Peyer's patch (tissue), 4 donors: ENCODE results near the gene C13orf42. TPM values are rescaled to one million over a fixed set of nuclear protein-coding genes. Genes with fewer than 3 reads are reported as not detected.
A peak's percentile ranks its signal among the peaks of the same experiment; 100 is the strongest.
"Not testable (repeated sequence)": the region's sequence is repeated elsewhere in the genome, so short reads cannot be mapped to it uniquely, and the experiment has no call there.

ENCODE experiments used
- DNase-seq, 3 donors: peaks; one replicate each; pipeline ENCODE4 v3.0.0-alpha.2; 2017 to 2019
- H3K27ac ChIP-seq, 4 donors: fragments of 200-600 bp; sonication (generic); one replicate each; pipeline ENCODE4 v1.5.1; 2016 to 2019
- H3K27me3 ChIP-seq, 2 donors: fragments of 200-600 bp; sonication (generic); one replicate each; pipeline ENCODE4 v1.5.1; 2019
- H3K36me3 ChIP-seq, 3 donors: fragments of 200-600 bp; sonication (generic); one replicate each; pipeline ENCODE4 v1.5.1; 2016 to 2019
- H3K4me1 ChIP-seq, 4 donors: fragments of 200-600 bp; sonication (generic); one replicate each; pipeline ENCODE4 v1.5.1; 2016 to 2019
- H3K4me3 ChIP-seq, 4 donors: fragments of 200-600 bp; sonication (generic); 1 replicate in 3 of 4; 2 replicates in 1 of 4; pipeline ENCODE4 v1.5.1; 2016 to 2019; ENCODE audit warnings: mild to moderate bottlenecking in 1 of 4
- H3K9me3 ChIP-seq, 4 donors: fragments of 200-600 bp; sonication (generic); one replicate each; pipeline ENCODE4 v1.5.1; 2016 to 2019; ENCODE audit warnings: mild to moderate bottlenecking in 1 of 4
- POLR2A ChIP-seq, 2 donors: fragments of 450-650 bp; IDR thresholded peaks; one replicate each; pipeline ENCODE4 v1.5.1; 2017; ENCODE audit warnings: antibody characterized with exemption in 2 of 2, mild to moderate bottlenecking in 2 of 2, moderate library complexity in 2 of 2
- total RNA-seq, 4 donors: library from RNA; depleted of rRNA; stranded (reverse); fragments of >200 nt; gene quantifications; one replicate each; pipeline ENCODE4 v1.1.0, GENCODE V29; 2016
- TF ChIP-seq, protein P1 (sequence below), 6 experiments: fragments of 450-650 bp in 4 of 6; fragments of 200-600 bp in 2 of 6; sonication (generic) in 1 of 6; IDR thresholded peaks; one replicate each; pipeline ENCODE4 v1.5.1; 2017 to 2019; ENCODE audit warnings: antibody characterized with exemption in 6 of 6, mild to moderate bottlenecking in 3 of 6, moderate library complexity in 1 of 6

The C13orf42 gene
- total RNA-seq, 4 donors from 2014 or later: not detected

DNA sequence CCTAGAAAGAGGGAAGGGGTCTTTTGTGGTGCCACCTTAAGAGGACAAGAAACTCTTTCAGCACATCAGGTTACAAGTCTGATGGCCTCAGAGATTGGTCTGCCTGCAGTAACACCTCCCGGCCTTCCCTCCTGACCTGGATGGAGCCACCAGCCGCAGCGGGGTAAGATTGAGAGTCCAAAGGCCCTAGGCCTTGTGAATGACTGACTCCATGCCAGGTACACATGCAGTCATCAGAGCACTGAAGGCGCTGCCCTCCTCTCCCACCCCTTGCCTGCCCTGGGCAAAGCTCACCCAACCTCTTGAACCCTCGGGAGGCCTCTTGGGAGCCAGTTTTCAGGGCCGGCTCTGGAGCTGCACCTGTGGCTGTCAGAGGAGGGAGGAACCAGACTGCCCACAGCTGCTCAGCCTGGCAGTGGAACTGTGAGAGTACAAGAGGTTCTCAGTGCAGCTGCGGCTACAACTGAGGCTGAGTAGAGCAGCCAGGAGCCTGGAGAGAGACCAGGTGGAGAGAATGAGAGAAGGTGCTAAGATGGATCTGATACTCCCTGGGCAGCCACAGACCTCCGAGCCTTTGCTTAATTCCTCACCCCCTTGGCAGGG, 23.8 kb upstream of the C13orf42 start:
- TF ChIP-seq, protein P1, sequence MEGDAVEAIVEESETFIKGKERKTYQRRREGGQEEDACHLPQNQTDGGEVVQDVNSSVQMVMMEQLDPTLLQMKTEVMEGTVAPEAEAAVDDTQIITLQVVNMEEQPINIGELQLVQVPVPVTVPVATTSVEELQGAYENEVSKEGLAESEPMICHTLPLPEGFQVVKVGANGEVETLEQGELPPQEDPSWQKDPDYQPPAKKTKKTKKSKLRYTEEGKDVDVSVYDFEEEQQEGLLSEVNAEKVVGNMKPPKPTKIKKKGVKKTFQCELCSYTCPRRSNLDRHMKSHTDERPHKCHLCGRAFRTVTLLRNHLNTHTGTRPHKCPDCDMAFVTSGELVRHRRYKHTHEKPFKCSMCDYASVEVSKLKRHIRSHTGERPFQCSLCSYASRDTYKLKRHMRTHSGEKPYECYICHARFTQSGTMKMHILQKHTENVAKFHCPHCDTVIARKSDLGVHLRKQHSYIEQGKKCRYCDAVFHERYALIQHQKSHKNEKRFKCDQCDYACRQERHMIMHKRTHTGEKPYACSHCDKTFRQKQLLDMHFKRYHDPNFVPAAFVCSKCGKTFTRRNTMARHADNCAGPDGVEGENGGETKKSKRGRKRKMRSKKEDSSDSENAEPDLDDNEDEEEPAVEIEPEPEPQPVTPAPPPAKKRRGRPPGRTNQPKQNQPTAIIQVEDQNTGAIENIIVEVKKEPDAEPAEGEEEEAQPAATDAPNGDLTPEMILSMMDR (IDR thresholded peaks at IDR 0.05): no peak
- TF ChIP-seq POLR2A (IDR thresholded peaks at IDR 0.05): no peak
- no peaks in the 10 kb centered on the region for H3K4me1 ChIP-seq
- H3K27me3 ChIP-seq: no peaks in the 10 kb centered on the region
- DNase-seq: no peak
- no peak overlapping the region for H3K4me3 ChIP-seq
- H3K9me3 ChIP-seq: no peaks in the 10 kb centered on the region
- no peak overlapping the region for H3K27ac ChIP-seq
- H3K36me3 ChIP-seq: no peaks in the 10 kb centered on the region

DNA sequence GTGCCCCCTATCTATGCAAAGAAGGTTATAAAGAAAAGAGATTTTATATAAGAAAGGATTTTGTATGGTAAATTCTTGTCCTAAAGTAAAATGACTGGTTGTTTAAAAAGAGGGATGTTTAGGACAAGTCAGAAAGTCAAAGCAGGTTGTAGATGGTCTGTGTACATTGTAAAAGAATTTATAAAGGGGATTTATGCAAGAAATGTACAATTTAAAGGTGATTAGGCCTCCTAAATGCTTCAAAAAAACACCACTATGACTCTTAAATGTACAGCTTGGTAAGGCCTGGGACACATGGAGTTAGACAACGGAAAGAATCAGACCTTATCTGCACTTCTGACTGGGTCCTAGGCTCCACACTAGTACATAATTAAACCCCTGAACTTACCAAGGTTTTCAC, 19.3 kb upstream of the C13orf42 start:
- no peak overlapping the region for H3K4me3 ChIP-seq
- TF ChIP-seq, protein P1 (IDR thresholded peaks at IDR 0.05): no peak
- TF ChIP-seq POLR2A (IDR thresholded peaks at IDR 0.05): no peak
- no peak overlapping the region for H3K27ac ChIP-seq
- no peaks in the 10 kb centered on the region for H3K9me3 ChIP-seq
- no peaks in the 10 kb centered on the region for H3K4me1 ChIP-seq
- no peaks in the 10 kb centered on the region for H3K27me3 ChIP-seq
- no peak for DNase-seq
- H3K36me3 ChIP-seq: no peaks in the 10 kb centered on the region

DNA sequence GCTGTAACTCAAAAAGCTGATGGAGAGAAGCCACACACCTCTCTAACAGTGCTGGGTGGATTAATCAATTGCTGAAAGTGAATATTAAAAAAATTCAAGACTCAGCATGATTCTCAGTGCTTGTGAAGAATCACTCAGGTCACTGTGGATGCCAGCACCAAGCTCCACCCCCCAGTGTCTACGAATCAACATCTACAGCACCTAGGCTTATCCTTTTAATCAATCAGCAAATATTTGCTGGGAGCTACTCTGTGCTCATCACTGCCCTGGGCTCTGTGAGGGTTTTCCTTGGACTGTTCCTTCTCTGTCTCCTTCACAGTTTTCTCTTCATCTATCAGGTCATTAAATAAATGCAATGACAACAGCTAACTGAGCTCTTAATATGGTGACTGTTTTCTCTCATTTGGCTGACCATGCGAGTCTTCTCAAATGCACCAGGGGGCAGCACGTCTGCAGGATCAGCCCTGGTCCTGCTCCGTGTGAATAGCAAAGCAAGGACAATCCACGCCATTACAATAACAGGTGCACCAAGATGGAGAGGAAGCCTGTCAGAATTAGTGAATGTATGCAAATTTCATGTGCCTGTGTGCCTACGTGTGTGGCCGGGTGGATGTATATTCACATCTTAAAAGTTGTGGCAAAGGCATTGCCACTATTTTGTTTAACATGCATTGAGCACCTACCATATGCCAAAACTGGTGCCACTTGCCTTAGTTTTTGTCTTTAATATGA, 14.6 kb upstream of the C13orf42 start:
- Histone ChIP-seq H3K9me3 (no peaks in the 10 kb centered on the region), H3K4me3 (no peak overlapping the region), H3K27me3 (no peaks in the 10 kb centered on the region), H3K4me1 (no peaks in the 10 kb centered on the region), H3K27ac (no peak overlapping the region), H3K36me3 (no peaks in the 10 kb centered on the region)
- DNase-seq: peak in 2 of 3 donors; percentile 22 to 65
- TF ChIP-seq POLR2A (IDR thresholded peaks at IDR 0.05): no peak
- TF ChIP-seq, protein P1 (IDR thresholded peaks at IDR 0.05): peak; percentile 25 to 69 (median 60)

DNA sequence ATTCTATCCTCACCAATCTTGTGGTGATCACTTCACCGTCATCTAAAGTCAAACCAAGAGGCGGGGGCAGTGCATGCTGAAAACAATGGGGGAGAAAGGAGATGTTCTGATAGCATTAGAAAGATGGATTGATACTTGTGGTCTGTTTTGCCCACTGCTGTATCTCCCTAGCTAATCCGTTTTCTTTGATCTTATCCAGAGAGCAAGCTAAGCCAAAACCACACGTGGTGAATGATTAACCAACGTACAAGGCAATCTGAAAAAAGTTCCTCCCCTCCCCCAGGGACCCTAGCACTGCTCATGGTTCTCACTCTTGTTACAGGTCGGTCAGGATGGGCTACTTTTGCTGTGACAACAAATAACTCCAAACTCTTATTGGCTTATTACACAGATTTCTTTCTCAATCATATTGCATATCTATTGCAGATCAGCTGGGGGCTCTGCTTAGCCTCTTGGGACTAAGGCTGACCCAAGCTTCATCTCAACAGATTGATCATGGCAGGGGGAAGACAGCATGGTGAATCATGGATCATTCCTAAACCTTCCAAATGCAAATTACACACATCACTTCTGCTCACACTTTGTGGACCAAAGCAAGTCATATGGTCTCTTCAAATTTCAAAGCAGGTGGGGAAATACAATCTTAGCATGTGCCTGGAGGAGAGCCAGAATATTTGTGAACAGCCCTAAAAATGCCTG, 11.9 kb upstream of the C13orf42 start:
- no peaks in the 10 kb centered on the region for H3K36me3 ChIP-seq
- TF ChIP-seq, protein P1 (IDR thresholded peaks at IDR 0.05): no peak
- no peak for TF ChIP-seq POLR2A (IDR thresholded peaks at IDR 0.05)
- H3K9me3 ChIP-seq: no peaks in the 10 kb centered on the region
- H3K27me3 ChIP-seq: no peaks in the 10 kb centered on the region
- H3K4me1 ChIP-seq: no peaks in the 10 kb centered on the region
- no peak for DNase-seq
- H3K4me3 ChIP-seq: no peak overlapping the region
- H3K27ac ChIP-seq: no peak overlapping the region

DNA sequence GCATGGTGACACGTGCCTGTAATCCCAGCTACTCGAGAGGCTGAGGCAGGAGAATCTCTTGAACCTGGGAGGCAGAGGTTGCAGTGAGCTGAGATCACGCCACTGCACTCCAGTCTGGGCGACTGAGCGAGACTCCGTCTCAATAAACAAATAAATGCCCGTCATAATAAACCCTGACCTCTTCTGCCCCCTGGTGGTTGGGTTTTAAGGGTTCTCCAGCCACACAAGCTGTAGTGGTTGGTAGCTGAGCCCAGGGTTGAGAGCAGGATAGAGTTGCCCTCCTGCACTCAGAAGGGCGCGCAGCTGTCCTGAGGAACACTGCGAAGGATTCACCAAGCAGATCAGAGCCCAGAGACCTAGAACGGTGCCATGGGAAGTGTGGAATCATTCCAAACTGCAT, 9.8 kb upstream of the C13orf42 start:
- not testable (repeated sequence) for DNase-seq, H3K4me1 ChIP-seq, H3K27me3 ChIP-seq, H3K27ac ChIP-seq, H3K36me3 ChIP-seq, H3K9me3 ChIP-seq, H3K4me3 ChIP-seq
- TF ChIP-seq, protein P1 (IDR thresholded peaks at IDR 0.05): peak in 4 of 6 experiments; percentile 13 to 35 (median 22)
